SK-N-SH (cell line): ENCODE results near the gene RABGAP1L.

Experiments
- CHD2 ChIP-seq: fragments of 150-350 bp; IDR thresholded peaks from 2 replicates; pipeline ENCODE4 v1.6.1; 2018; ENCODE audit warnings: low read length; ENCODE audit not compliant: partially characterized antibody
- CTCF ChIP-seq: fragments of 200-600 bp; sonication (generic); IDR thresholded peaks from 2 replicates; pipeline ENCODE4 v1.6.1; 2017; ENCODE audit warnings: antibody characterized with exemption, mild to moderate bottlenecking, moderate library complexity
- EP300 ChIP-seq, 2 experiments: IDR thresholded peaks; 2 replicates each; pipeline versions ENCODE4 v1.4.0 to v1.6.1; 2012; ENCODE audit warnings: borderline replicate concordance in 1 of 2, low read depth in 1 of 2, low read length in 1 of 2
- GATA2 ChIP-seq: sonication (generic); formaldehyde crosslinking; IDR thresholded peaks from 2 replicates; pipeline ENCODE4 v1.5.0; 2020; ENCODE audit warnings: mild to moderate bottlenecking, missing genetic modification reagents
- POLR2AphosphoS5 ChIP-seq: IDR thresholded peaks from 2 replicates; pipeline ENCODE4 v1.6.1; 2012; ENCODE audit warnings: low read depth, low read length
- REST ChIP-seq: IDR thresholded peaks from 2 replicates; pipeline ENCODE4 v1.6.1; 2012; ENCODE audit warnings: mild to moderate bottlenecking, low read depth, low read length, moderate library complexity
- RXRA ChIP-seq: IDR thresholded peaks from 2 replicates; pipeline ENCODE4 v1.4.0; 2012; ENCODE audit warnings: low read depth, mild to moderate bottlenecking, borderline replicate concordance
- SIN3A ChIP-seq: IDR thresholded peaks from 2 replicates; pipeline ENCODE4 v1.6.1; 2012; ENCODE audit warnings: low read depth, mild to moderate bottlenecking, low read length, moderate library complexity, borderline replicate concordance
- TCF12 ChIP-seq: IDR thresholded peaks from 2 replicates; pipeline ENCODE4 v1.4.0; 2012
- TEAD4 ChIP-seq: IDR thresholded peaks from 2 replicates; pipeline ENCODE4 v1.4.0; 2012; ENCODE audit warnings: mild to moderate bottlenecking, borderline replicate concordance; ENCODE audit not compliant: insufficient read depth
- YY1 ChIP-seq: IDR thresholded peaks from 2 replicates; pipeline ENCODE4 v1.4.0; 2012; ENCODE audit warnings: low read depth, mild to moderate bottlenecking

- no peak for TF ChIP-seq EP300 (IDR thresholded peaks at IDR 0.05; ENCODE audit: borderline replicate concordance in 1 of 2, low read depth in 1 of 2, low read length in 1 of 2)
- no peak for TF ChIP-seq CTCF
- no peak for TF ChIP-seq POLR2AphosphoS5
- no peak for TF ChIP-seq RXRA
- no peak for TF ChIP-seq TEAD4
- TF ChIP-seq SIN3A = no peak
- no peak for TF ChIP-seq REST
- TF ChIP-seq CHD2 = no peak
- no peak for TF ChIP-seq YY1
- no peak for TF ChIP-seq TCF12
- TF ChIP-seq GATA2 (CRISPR knock-in tag) = no peak
Observed at GRCh38 chr1:174324939-174325338, 165.6 kb downstream of the RABGAP1L start.
